Measurements from ENCODE around the gene RUNDC1. TPM values are rescaled to one million over a fixed set of nuclear protein-coding genes. Genes with fewer than 3 reads are reported as not detected.

Gene RUNDC1
- polyA plus RNA-seq, 3 donors: 15.9 to 16.6 (median 16.5) TPM

DNA sequence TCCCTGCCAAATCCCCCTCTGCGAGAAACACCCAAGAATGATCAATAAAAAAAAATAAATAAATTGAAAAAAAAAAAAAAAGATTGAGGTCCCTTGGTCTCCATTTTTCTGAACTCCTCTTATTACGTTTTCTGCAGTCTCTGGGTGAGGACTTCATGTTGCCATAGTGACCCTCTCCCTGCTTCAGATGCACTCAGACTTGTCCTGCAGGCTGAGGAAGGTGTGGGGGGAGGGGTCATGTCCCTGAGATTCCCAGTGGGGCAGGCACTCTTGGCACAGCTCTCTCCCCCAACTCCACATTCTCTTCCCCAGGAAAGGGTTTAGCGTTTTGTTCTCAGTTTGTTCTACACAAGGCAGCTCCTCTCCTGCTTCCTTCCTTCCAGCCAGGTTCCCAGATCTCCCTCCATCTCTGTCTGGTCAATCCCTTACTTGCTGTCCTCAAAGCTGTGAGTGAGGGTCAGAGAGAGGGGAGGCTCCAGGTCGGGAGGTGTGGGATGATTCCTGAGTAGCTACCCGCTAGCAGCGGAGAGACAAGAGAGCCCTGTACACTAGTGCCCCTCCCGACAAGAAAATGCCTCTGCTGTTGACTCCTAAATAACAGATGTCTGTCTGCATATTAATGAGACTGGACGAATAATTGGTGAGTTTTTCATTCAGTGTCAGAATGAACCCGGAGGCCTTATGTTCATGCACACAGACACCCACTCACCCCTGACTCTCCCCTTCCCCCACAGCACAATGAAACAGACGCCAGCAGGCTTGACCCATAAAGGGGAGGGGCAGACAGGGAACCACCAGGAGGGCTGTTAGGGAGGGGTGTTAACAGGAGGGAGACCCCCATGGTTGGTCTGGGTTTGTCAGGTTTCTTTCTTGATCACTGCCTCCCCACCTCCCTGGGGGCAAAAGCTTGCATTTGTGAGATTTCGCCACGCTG is 53.9 kb downstream of the RUNDC1 start:
- DNase-seq (ENCODE audit: low read depth in 3 of 3, low spot score in 2 of 3): no peak

DNA sequence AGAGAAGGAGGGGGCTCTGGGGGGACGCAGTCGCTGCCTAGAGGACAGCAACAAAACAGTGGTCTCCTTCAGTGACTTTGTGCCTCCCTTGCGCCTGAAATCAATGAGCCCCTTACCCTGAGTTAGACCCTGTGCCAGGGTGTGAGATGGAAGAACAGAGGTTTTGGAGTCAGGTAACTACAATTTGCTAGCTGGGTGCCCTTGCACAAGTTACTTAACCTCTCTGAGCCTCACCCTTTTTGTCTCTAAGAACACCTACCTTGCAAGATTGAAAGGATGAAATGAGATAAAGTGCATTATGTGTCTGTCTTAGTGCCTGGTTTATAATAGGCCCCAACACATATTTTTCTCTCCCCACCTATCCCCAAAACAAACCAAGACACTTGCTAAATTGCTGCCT is 54.5 kb downstream of the RUNDC1 start:
- no peak for DNase-seq (ENCODE audit: low read depth in 3 of 3, low spot score in 2 of 3)

DNA sequence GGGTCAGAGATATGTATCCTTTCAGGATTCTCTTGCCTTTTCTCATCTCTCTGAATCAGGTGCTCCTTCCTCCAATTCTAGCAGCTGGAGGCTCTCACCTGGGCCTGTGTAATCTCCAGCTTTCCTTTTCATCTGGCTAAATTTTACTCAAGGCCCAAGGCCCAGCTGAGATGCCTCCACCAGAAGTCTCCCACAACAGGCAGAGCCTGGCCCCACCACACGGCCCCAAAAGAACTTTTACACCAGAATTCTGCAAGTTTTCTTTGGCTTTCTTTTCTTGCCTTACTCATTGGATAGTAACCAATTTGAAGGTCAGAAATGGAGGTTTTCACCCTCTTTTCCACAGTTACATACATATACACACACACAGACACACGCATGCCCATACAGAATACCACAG is 59.3 kb downstream of the RUNDC1 start:
- no peak for DNase-seq (ENCODE audit: low read depth in 3 of 3, low spot score in 2 of 3)

DNA sequence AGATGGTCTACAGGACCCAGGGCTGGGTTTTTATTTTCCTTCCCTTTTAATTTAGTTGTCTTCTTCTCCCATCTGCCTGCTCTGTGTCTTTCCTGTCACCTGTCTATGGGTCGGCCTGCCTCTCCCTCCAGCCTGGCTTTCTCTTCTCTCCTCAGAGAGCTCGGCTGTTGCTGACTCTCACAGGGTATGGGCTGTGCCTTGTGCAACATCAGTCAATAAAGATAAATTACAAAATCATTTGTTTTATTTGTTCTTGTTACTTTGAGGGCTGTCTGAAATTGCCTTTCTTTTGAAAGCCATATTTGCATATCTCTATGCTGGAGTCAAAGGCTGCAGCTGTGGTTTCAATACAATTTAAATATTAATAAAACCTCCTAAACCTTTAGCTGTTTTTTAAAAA is 60.3 kb downstream of the RUNDC1 start:
- DNase-seq (ENCODE audit: low read depth in 3 of 3, low spot score in 2 of 3): no peak

DNA sequence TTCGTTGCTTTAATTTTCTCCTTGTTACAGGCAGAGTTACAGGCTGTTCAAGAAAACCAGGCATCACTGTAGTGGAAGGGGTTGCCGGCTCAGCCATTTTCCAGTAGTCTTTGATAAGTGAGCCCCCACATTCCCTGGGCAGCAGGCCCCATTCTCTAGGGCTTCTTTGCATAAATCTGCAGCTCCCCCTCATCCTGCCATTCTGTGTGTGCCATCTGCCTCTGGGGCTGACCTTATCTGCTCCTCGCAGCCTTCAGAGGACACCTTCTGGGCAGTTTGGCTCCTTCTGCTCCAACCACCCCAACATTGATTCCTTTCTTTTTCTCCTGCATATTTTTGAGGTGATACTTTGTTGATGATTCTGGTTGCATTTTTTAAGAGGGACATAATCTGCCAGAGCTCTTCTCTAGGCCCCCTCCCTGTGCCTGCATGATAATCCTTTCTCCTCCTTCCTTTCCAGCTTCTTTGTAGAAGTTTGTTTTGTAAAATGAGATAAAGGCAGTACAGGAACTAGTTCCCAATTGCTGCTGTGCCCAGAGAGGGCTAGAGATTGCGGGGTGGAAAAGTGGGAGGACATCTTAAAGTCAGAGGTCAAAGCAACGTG is 61.8 kb downstream of the RUNDC1 start:
- DNase-seq (ENCODE audit: low read depth in 3 of 3, low spot score in 2 of 3): no peak

Other genes with a start within 250 kb of the RUNDC1 start
- gene EZH1, start 235.5 kb upstream of the RUNDC1 start, polyA plus RNA-seq (ENCODE audit: insufficient read length in 3 of 3): 10 to 100 TPM; 37.3 to 44.1 (median 40.8) TPM
- gene RAMP2, start 219.3 kb upstream of the RUNDC1 start, polyA plus RNA-seq (ENCODE audit: insufficient read length in 3 of 3): 10 to 100 TPM; 87.3 to 96.7 (median 92.2) TPM
- 100 to 1,000 TPM in 1 of 3 donors, 10 to 100 TPM in 2; 95.3 to 105 (median 97.8) TPM for gene VPS25, start 207.1 kb upstream of the RUNDC1 start, polyA plus RNA-seq (ENCODE audit: insufficient read length in 3 of 3)
- 10 to 100 TPM in 2 of 3 donors, 1 to 10 TPM in 1; 8.7 to 11.2 (median 11.0) TPM for gene WNK4, start 200.0 kb upstream of the RUNDC1 start, polyA plus RNA-seq (ENCODE audit: insufficient read length in 3 of 3)
- gene COA3, start 181.9 kb upstream of the RUNDC1 start, polyA plus RNA-seq (ENCODE audit: insufficient read length in 3 of 3): 100 to 1,000 TPM; 162 to 191 (median 178) TPM
- gene CNTD1, start 181.7 kb upstream of the RUNDC1 start, polyA plus RNA-seq (ENCODE audit: insufficient read length in 3 of 3): 1 to 10 TPM; 1.6 to 2.0 (median 1.7) TPM
- 10 to 100 TPM; 74.8 to 80.9 (median 78.8) TPM for gene BECN1, start 156.3 kb upstream of the RUNDC1 start, polyA plus RNA-seq (ENCODE audit: insufficient read length in 3 of 3)
- 100 to 1,000 TPM; 109 to 116 (median 114) TPM for gene PSME3, start 147.2 kb upstream of the RUNDC1 start, polyA plus RNA-seq (ENCODE audit: insufficient read length in 3 of 3)
- gene AOC2, start 136.0 kb upstream of the RUNDC1 start, polyA plus RNA-seq (ENCODE audit: insufficient read length in 3 of 3): under 1 TPM; 0.74 to 0.82 (median 0.80) TPM
- gene AOC3, start 129.4 kb upstream of the RUNDC1 start, polyA plus RNA-seq (ENCODE audit: insufficient read length in 3 of 3): 1 to 10 TPM; 4.8 to 6.2 (median 5.3) TPM
- gene G6PC1, start 79.8 kb upstream of the RUNDC1 start, polyA plus RNA-seq (ENCODE audit: insufficient read length in 3 of 3): 1 to 10 TPM; 4.3 to 7.0 (median 6.5) TPM
- gene AARSD1, start 16.1 kb upstream of the RUNDC1 start, polyA plus RNA-seq (ENCODE audit: insufficient read length in 3 of 3): 10 to 100 TPM; 53.2 to 55.5 (median 54.0) TPM
- 1 to 10 TPM; 1.8 to 2.3 (median 1.9) TPM for gene PTGES3L, start 485 bp upstream of the RUNDC1 start, polyA plus RNA-seq (ENCODE audit: insufficient read length in 3 of 3)
- gene RPL27, start 17.9 kb downstream of the RUNDC1 start, polyA plus RNA-seq (ENCODE audit: insufficient read length in 3 of 3): 1,000 to 10,000 TPM; 1,375 to 1,510 (median 1,475) TPM
- gene IFI35, start 26.2 kb downstream of the RUNDC1 start, polyA plus RNA-seq (ENCODE audit: insufficient read length in 3 of 3): 10 to 100 TPM in 2 of 3 donors, 1 to 10 TPM in 1; 9.2 to 12.7 (median 10.5) TPM
- gene VAT1, start 41.8 kb downstream of the RUNDC1 start, polyA plus RNA-seq (ENCODE audit: insufficient read length in 3 of 3): 100 to 1,000 TPM; 125 to 133 (median 133) TPM
- gene RND2, start 44.7 kb downstream of the RUNDC1 start, polyA plus RNA-seq (ENCODE audit: insufficient read length in 3 of 3): 1 to 10 TPM; 3.1 to 4.0 (median 3.5) TPM
- gene BRCA1, start 144.8 kb downstream of the RUNDC1 start, polyA plus RNA-seq (ENCODE audit: insufficient read length in 3 of 3): 10 to 100 TPM; 14.3 to 20.5 (median 20.2) TPM
- 100 to 1,000 TPM; 121 to 135 (median 125) TPM for gene NBR1, start 190.6 kb downstream of the RUNDC1 start, polyA plus RNA-seq (ENCODE audit: insufficient read length in 3 of 3)
- 10 to 100 TPM; 13.0 to 18.4 (median 15.2) TPM for gene TMEM106A, start 231.3 kb downstream of the RUNDC1 start, polyA plus RNA-seq (ENCODE audit: insufficient read length in 3 of 3)
- 1 to 10 TPM; 5.7 to 7.2 (median 6.2) TPM for gene CCDC200, start 248.1 kb downstream of the RUNDC1 start, polyA plus RNA-seq (ENCODE audit: insufficient read length in 3 of 3)

Measured in right renal cortex interstitium (tissue), 3 donors.